Mucosa of stomach (tissue), 1 donor: Measurements from ENCODE around the gene PSAT1.

Source experiments
- H3K27me3 ChIP-seq: one replicate; pipeline ENCODE4 v1.7.0; 2013; ENCODE audit warnings: mild to moderate bottlenecking, low read length; ENCODE audit not compliant: control insufficient read depth, insufficient read depth
- H3K36me3 ChIP-seq: one replicate; pipeline ENCODE4 v1.7.0; 2013; ENCODE audit warnings: low read length; ENCODE audit not compliant: control insufficient read depth, insufficient read depth
- H3K4me1 ChIP-seq: one replicate; pipeline ENCODE4 v1.7.0; 2013; ENCODE audit warnings: mild to moderate bottlenecking, low read length; ENCODE audit not compliant: control insufficient read depth, insufficient read depth
- H3K4me3 ChIP-seq: one replicate; pipeline ENCODE4 v1.7.0; 2013; ENCODE audit warnings: low read length
- H3K9ac ChIP-seq: one replicate; pipeline ENCODE4 v1.7.0; 2013; ENCODE audit warnings: mild to moderate bottlenecking, low read length, moderate library complexity
- H3K9me3 ChIP-seq: one replicate; pipeline ENCODE4 v1.7.0; 2013; ENCODE audit warnings: mild to moderate bottlenecking, low read length, moderate library complexity; ENCODE audit not compliant: control insufficient read depth
- donor health status: Pancreatic carcinoma.

PSAT1 gene

GRCh38 chr9:78358329-78359051 is 61.6 kb downstream of the PSAT1 start:
- Histone ChIP-seq H3K9ac (no peak overlapping the region), H3K9me3 (no peaks in the 10 kb centered on the region), H3K36me3 (no peaks in the 10 kb centered on the region), H3K4me1 (no peaks in the 10 kb centered on the region), H3K4me3 (no peak overlapping the region), H3K27me3 (no peaks in the 10 kb centered on the region)

DNA sequence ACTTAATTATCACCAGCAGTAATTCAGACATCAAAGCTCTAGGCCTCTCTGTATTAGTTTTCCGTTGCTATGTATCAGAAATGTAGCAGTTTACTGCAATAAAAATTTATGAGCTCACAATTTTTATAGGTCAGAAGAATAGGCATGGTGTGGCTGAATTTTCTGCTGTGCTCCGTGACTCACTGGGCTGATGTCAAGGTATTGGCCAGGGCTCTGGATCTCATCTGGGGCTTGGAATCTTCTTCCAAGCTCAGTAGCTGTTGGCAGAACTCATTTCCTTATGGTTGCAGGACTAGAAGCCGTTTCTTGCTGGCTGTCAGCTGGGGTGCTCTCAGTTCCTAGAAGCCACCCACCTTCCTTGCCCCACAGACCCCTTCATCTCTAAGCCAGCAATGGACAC is 66.3 kb downstream of the PSAT1 start:
- Histone ChIP-seq H3K4me3 (no peak overlapping the region), H3K27me3 (no peaks in the 10 kb centered on the region), H3K9ac (no peak overlapping the region), H3K9me3 (no peaks in the 10 kb centered on the region), H3K36me3 (no peaks in the 10 kb centered on the region), H3K4me1 (no peaks in the 10 kb centered on the region)

GRCh38 chr9:78365748-78366697 is 69.1 kb downstream of the PSAT1 start:
- Histone ChIP-seq H3K4me3 (no peak overlapping the region), H3K36me3 (no peaks in the 10 kb centered on the region), H3K27me3 (no peaks in the 10 kb centered on the region), H3K9ac (no peak overlapping the region), H3K9me3 (no peaks in the 10 kb centered on the region), H3K4me1 (no peaks in the 10 kb centered on the region)

GRCh38 chr9:78366827-78367226 is 69.9 kb downstream of the PSAT1 start:
- H3K9me3 ChIP-seq, result no peaks in the 10 kb centered on the region
- H3K4me1 ChIP-seq, result no peaks in the 10 kb centered on the region
- no peak overlapping the region for H3K9ac ChIP-seq
- no peak overlapping the region for H3K4me3 ChIP-seq
- H3K27me3 ChIP-seq, result no peaks in the 10 kb centered on the region
- H3K36me3 ChIP-seq, result no peaks in the 10 kb centered on the region

- Histone ChIP-seq H3K4me1 (no peaks in the 10 kb centered on the region), H3K9me3 (no peaks in the 10 kb centered on the region), H3K4me3 (no peak overlapping the region), H3K36me3 (no peaks in the 10 kb centered on the region), H3K27me3 (no peaks in the 10 kb centered on the region), H3K9ac (no peak overlapping the region)
These were observed 71.3 kb downstream of the PSAT1 start for GRCh38 chr9:78368236-78368635.

DNA sequence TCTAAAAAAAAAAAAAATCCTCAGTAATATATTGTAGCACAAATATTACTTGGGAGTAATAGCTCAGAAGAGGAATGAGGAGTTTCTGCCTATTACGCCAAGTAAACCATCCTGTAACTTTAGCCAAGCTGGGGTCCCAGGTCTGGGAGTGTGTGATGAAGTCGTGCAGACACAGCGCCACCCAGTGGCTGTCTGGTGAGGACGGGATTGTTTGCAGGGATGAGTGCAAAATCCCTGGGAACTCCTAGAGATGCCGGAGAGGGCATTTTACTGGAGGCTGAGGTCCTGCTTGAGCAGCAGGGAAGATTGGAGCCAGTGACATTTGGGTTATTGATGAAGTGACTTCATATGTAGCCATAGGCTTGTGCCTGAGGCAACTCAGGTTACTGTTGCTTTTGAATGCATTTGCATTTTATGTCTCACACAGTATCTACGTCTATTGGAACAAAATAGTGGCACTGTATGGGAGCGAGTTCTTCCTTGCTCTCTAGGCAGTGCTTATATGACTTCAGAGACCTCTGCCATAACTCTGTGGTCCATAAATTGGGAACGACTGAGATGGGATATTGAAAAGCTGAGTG is 72.8 kb downstream of the PSAT1 start:
- peaks cover 5% of the 10 kb centered on the region for H3K27me3 ChIP-seq
- no peaks in the 10 kb centered on the region for H3K9me3 ChIP-seq
- no peaks in the 10 kb centered on the region for H3K4me1 ChIP-seq
- H3K36me3 ChIP-seq, result no peaks in the 10 kb centered on the region
- no peak overlapping the region for H3K9ac ChIP-seq
- no peak overlapping the region for H3K4me3 ChIP-seq

DNA sequence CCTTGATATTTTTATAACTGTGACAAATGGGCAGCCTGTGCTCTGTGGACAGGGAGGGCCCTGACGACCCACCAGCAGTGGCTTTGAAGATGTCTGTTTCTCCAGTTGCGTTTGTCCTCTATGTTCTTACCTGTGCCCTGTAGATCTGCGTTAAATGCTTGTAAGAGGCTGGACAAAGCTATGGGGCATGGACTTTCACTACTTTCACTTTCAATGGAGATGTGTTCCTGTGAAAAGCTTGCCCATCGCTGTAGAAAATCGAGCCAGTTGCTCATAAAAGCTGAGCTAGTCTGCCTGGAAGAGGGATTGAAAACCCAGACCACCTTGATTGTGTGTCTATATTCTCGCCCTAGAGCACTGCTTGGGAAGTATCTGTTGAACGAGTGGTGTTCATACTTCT is 74.1 kb downstream of the PSAT1 start:
- H3K4me1 ChIP-seq, result no peaks in the 10 kb centered on the region
- H3K9ac ChIP-seq, result no peak overlapping the region
- no peaks in the 10 kb centered on the region for H3K36me3 ChIP-seq
- H3K9me3 ChIP-seq, result no peaks in the 10 kb centered on the region
- H3K27me3 ChIP-seq, result peaks cover 10% of the 10 kb centered on the region
- H3K4me3 ChIP-seq, result no peak overlapping the region

- Histone ChIP-seq H3K9me3 (no peaks in the 10 kb centered on the region), H3K9ac (no peak overlapping the region), H3K4me3 (no peak overlapping the region), H3K27me3 (peaks cover 10% of the 10 kb centered on the region), H3K4me1 (no peaks in the 10 kb centered on the region), H3K36me3 (no peaks in the 10 kb centered on the region)
These were observed 75.1 kb downstream of the PSAT1 start for GRCh38 chr9:78371981-78372380.
